Tibial nerve (tissue), 4 donors: ENCODE results near the gene CFAP99. TPM values are rescaled to one million over a fixed set of nuclear protein-coding genes. Genes with fewer than 3 reads are reported as not detected.

ENCODE experiments used
- DNase-seq, 2 donors: peaks; one replicate each; pipeline ENCODE4 v3.0.0-alpha.2; 2019; ENCODE audit warnings: low spot score in 2 of 2
- H3K27ac ChIP-seq, 4 donors: fragments of 200-600 bp; sonication (generic) in 3 of 4; one replicate each; pipeline ENCODE4 v1.5.1; 2017 to 2019; ENCODE audit warnings: mild to moderate bottlenecking in 1 of 4
- H3K27me3 ChIP-seq, 2 donors: fragments of 200-600 bp; sonication (generic) in 1 of 2; one replicate each; pipeline versions ENCODE4 v1.5.1 to v1.6.0; 2017 to 2019
- H3K36me3 ChIP-seq, 3 donors: fragments of 200-600 bp; sonication (generic); one replicate each; pipeline ENCODE4 v1.5.1; 2018 to 2019
- H3K4me1 ChIP-seq, 4 donors: fragments of 200-600 bp; sonication (generic) in 3 of 4; one replicate each; pipeline ENCODE4 v1.5.1; 2017 to 2019
- H3K4me3 ChIP-seq, 4 donors: fragments of 200-600 bp; sonication (generic) in 3 of 4; one replicate each; pipeline ENCODE4 v1.5.1; 2017 to 2019; ENCODE audit warnings: mild to moderate bottlenecking in 1 of 4, moderate library complexity in 1 of 4
- H3K9me3 ChIP-seq, 4 donors: fragments of 200-600 bp; sonication (generic) in 3 of 4; one replicate each; pipeline ENCODE4 v1.5.1; 2017 to 2019
- CTCF ChIP-seq, 5 experiments: fragments of 200-600 bp in 3 of 5; fragments of 450-650 bp in 2 of 5; sonication (generic) in 3 of 5; IDR thresholded peaks; one replicate each; pipeline ENCODE4 v1.5.1; 2016 to 2019; ENCODE audit warnings: antibody characterized with exemption in 5 of 5, mild to moderate bottlenecking in 3 of 5, moderate library complexity in 2 of 5
- EP300 ChIP-seq, 2 donors: sonication (generic); formaldehyde crosslinking; IDR thresholded peaks; one replicate each; pipeline ENCODE4 v1.6.1; 2017; ENCODE audit warnings: antibody characterized with exemption in 2 of 2, mild to moderate bottlenecking in 1 of 2
- POLR2A ChIP-seq, 2 donors: fragments of 450-650 bp; IDR thresholded peaks; one replicate each; pipeline ENCODE4 v1.6.1; 2017; ENCODE audit warnings: antibody characterized with exemption in 2 of 2, mild to moderate bottlenecking in 2 of 2, moderate library complexity in 2 of 2
- WGBS, 2 donors: methylation state at CpG; one replicate each; pipeline ENCODE4 v1.1.5; 2018; 5-methylcytosine and 5-hydroxymethylcytosine counted together
- total RNA-seq, 4 donors: library from RNA; depleted of rRNA; stranded (reverse); fragments of >200 nt; gene quantifications; one replicate each; pipeline ENCODE4 v1.1.0, GENCODE V29; 2016

Gene CFAP99
- total RNA-seq, 4 donors from 2014 or later, result not detected

DNA sequence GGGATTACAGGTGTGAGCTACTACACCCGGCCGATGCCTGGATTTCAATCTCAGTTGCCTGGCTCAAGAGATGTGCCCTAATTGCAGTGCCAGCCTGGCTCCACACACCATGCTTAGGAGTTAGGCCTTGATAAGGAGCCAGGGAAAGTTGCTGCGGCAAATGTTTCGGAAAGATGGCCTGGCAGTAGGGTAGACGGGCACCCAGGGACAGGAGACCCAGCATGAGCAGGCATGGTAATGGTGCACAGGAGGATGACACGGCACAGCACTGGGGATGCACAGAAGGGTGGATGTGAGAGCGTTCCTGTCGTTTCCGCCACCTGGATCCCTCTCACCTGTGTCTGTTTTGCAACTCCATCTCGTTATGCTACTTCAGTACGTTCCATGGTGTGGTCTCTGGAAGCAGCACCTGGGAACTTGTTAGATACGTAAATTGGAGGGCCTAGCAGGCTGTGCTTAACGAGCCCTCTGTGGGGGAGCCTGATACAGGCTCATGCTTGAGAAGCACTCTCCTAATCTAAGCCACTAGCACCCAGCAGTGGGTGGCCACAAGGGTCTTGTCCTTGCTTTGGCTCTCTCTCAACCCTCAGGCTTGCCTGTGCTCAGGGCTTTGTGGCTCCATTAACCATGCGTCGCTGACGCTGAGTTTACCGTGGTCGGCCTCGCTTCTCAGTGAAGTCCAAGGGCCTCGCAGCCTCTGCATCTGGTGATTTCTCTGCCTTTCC is 70.5 kb downstream of the CFAP99 start:
- TF ChIP-seq CTCF (IDR thresholded peaks at IDR 0.05), result no peak
- TF ChIP-seq POLR2A (IDR thresholded peaks at IDR 0.05), result no peak
- TF ChIP-seq EP300 (IDR thresholded peaks at IDR 0.05), result no peak
- peak overlapping the region in 1 of 4 donors; percentile 9 for H3K27ac ChIP-seq
- WGBS, 2 donors, result 93 to 95% methylated on average over 19 to 20 of the region's 20 CpGs
- H3K4me3 ChIP-seq, result no peak overlapping the region
- H3K9me3 ChIP-seq, result no peaks in the 10 kb centered on the region
- no peaks in the 10 kb centered on the region for H3K27me3 ChIP-seq
- peaks cover 0 to 53% (median 18%) of the 10 kb centered on the region in 3 donors for H3K36me3 ChIP-seq
- DNase-seq, result no peak
- H3K4me1 ChIP-seq, result peaks cover 0 to 63% (median 30%) of the 10 kb centered on the region in 4 donors

DNA sequence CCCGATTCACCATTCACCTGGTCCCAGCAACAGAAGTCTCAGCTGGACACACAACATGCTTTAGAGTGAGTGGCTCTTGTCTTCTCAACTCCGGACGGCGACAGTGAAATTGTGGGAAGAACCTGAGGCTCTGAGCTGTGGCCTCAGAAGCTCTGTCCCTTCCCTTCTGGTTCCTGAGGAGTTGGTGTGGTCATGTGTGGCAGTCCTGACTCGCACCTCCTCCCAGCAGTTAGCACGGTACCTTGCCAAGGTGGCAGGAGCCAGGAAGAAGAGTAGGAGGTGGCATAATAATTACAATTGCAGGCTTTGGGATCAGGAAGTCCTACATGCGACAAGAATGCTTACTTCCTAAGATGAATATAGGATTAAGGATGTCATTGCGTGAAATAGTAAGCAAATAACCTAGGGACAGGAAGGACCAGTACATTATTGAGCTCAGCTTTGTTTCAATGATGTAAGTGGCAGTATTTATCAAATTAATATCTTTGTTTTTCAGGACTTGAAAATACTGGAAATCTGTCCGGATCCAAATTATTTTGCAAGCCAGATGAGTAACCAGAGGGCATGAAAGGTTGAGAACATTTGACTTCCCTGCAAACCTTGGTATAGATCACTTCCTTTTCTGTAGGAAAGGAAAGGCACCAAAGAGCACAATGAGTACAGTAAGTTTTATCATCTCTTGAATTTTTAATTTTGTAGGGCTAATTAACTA is 71.2 kb downstream of the CFAP99 start:
- 84 to 85% methylated on average over 9 of the region's 9 CpGs for WGBS, 2 donors
- DNase-seq, result no peak
- Histone ChIP-seq H3K4me1 (peaks cover 0 to 59% (median 23%) of the 10 kb centered on the region in 4 donors), H3K36me3 (peaks cover 0 to 60% (median 18%) of the 10 kb centered on the region in 3 donors), H3K9me3 (no peaks in the 10 kb centered on the region), H3K27me3 (no peaks in the 10 kb centered on the region), H3K4me3 (no peak overlapping the region), H3K27ac (peak overlapping the region in 1 of 4 donors; percentile 9)
- TF ChIP-seq POLR2A (IDR thresholded peaks at IDR 0.05), result no peak
- peak in 1 of 2 donors; percentile 18 for TF ChIP-seq EP300 (IDR thresholded peaks at IDR 0.05)
- TF ChIP-seq CTCF (IDR thresholded peaks at IDR 0.05), result no peak

- Histone ChIP-seq H3K9me3 (no peaks in the 10 kb centered on the region), H3K4me1 (peaks cover 0 to 30% (median under 1%) of the 10 kb centered on the region in 4 donors), H3K27ac (no peak overlapping the region), H3K36me3 (peaks cover 0 to 88% (median 18%) of the 10 kb centered on the region in 3 donors), H3K27me3 (no peaks in the 10 kb centered on the region), H3K4me3 (no peak overlapping the region)
- DNase-seq, result no peak
- no peak for TF ChIP-seq EP300 (IDR thresholded peaks at IDR 0.05)
- TF ChIP-seq CTCF (IDR thresholded peaks at IDR 0.05), result no peak
- no peak for TF ChIP-seq POLR2A (IDR thresholded peaks at IDR 0.05)
- 73 to 78% methylated on average over 1 of the region's 1 CpG for WGBS, 2 donors
Observed at GRCh38 chr4:2492970-2493369, 74.2 kb downstream of the CFAP99 start.

GRCh38 chr4:2494992-2495391 is 76.2 kb downstream of the CFAP99 start:
- WGBS, 2 donors, result 68 to 82% methylated on average over 3 of the region's 3 CpGs
- H3K4me3 ChIP-seq, result no peak overlapping the region
- H3K36me3 ChIP-seq, result peaks cover 0 to 98% (median 25%) of the 10 kb centered on the region in 3 donors
- no peak for DNase-seq
- no peaks in the 10 kb centered on the region for H3K9me3 ChIP-seq
- H3K27me3 ChIP-seq, result no peaks in the 10 kb centered on the region
- H3K4me1 ChIP-seq, result peaks cover 0 to 22% (median 0%) of the 10 kb centered on the region in 4 donors
- no peak for TF ChIP-seq EP300 (IDR thresholded peaks at IDR 0.05)
- TF ChIP-seq CTCF (IDR thresholded peaks at IDR 0.05), result no peak
- no peak for TF ChIP-seq POLR2A (IDR thresholded peaks at IDR 0.05)
- no peak overlapping the region for H3K27ac ChIP-seq

DNA sequence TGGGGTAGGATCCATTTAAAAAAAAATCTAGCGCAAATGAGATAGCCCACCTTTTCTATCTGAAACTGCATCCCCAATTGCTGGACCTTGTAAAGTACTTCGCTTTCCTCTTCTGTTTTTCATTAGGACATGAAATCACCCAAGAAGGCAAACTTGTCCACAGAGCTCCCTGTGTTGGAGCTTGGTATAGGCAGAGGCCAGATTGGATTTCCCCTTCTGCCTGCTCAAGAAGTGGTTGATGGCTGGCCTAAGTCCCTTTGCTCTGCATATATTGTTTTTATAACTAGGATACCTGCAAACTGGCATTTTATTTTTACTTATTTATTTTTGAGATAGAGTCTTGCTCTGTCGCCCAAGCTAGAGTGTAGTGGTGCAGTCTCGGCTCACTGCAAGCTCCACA is 78.6 kb downstream of the CFAP99 start:
- no peaks in the 10 kb centered on the region for H3K27me3 ChIP-seq

More for the DNA sequence above, 78.6 kb downstream of the CFAP99 start:
- H3K9me3 ChIP-seq, result no peaks in the 10 kb centered on the region
- WGBS, 2 donors, result 92 to 96% methylated on average over 4 of the region's 4 CpGs
- no peak overlapping the region for H3K27ac ChIP-seq
- DNase-seq, result no peak
- H3K4me3 ChIP-seq, result no peak overlapping the region
- H3K36me3 ChIP-seq, result peaks cover 0 to 98% (median 23%) of the 10 kb centered on the region in 3 donors
- peaks cover 0 to 13% (median 0%) of the 10 kb centered on the region in 4 donors for H3K4me1 ChIP-seq
- TF ChIP-seq EP300 (IDR thresholded peaks at IDR 0.05) (no peak), POLR2A (IDR thresholded peaks at IDR 0.05) (no peak), CTCF (IDR thresholded peaks at IDR 0.05) (no peak)
